GM21825 (cell line): Measurements from ENCODE around the gene CD81.

Experiments used
- ATAC-seq: cut with Tn5 transposase; IDR thresholded peaks from one replicate; pipeline ENCODE4 v1.9.1; 2021; ENCODE audit warnings: mild to moderate bottlenecking, moderate library complexity; ENCODE audit not compliant: unreplicated experiment

CD81 gene

GRCh38 chr11:2433106-2433925 lies 56.2 kb downstream of the CD81 start:
- ATAC-seq = no peak

- ATAC-seq = no peak
Observed at GRCh38 chr11:2434008-2434407, 56.9 kb downstream of the CD81 start.

GRCh38 chr11:2434506-2435255 lies 57.6 kb downstream of the CD81 start:
- no peak for ATAC-seq

- no peak for ATAC-seq
Observed at GRCh38 chr11:2435288-2436012, 58.3 kb downstream of the CD81 start.

- ATAC-seq = no peak
Observed at GRCh38 chr11:2436013-2436520, 59.0 kb downstream of the CD81 start.

- no peak for ATAC-seq
Observed at GRCh38 chr11:2436521-2437031, 59.5 kb downstream of the CD81 start.

- no peak for ATAC-seq
Observed at GRCh38 chr11:2437516-2437915, 60.4 kb downstream of the CD81 start.

- ATAC-seq = no peak
Observed at GRCh38 chr11:2439820-2440219, 62.7 kb downstream of the CD81 start.

- no peak for ATAC-seq
Observed at GRCh38 chr11:2440646-2441045, 63.5 kb downstream of the CD81 start.

GRCh38 chr11:2441171-2441570 lies 64.1 kb downstream of the CD81 start:
- ATAC-seq = no peak

GRCh38 chr11:2442589-2442988 lies 65.5 kb downstream of the CD81 start:
- ATAC-seq = no peak

GRCh38 chr11:2443406-2443805 lies 66.3 kb downstream of the CD81 start:
- ATAC-seq = no peak

- ATAC-seq = no peak
Observed at GRCh38 chr11:2443881-2444820, 67.0 kb downstream of the CD81 start, which contains the start of gene TRPM5. Gene TRPM5 (minus strand): TSS chr11:2444514. CDS start chr11:2423036, 21,478 bp downstream.

- ATAC-seq = no peak
Observed at GRCh38 chr11:2444821-2445745, 68.0 kb downstream of the CD81 start, which contains the start of gene KCNQ1. Gene KCNQ1 (plus strand): TSS chr11:2445008. CDS start chr11:2445099, 91 bp downstream.

- ATAC-seq = no peak
Observed at GRCh38 chr11:2445746-2446551, 68.8 kb downstream of the CD81 start.

GRCh38 chr11:2446590-2447252 lies 69.6 kb downstream of the CD81 start:
- ATAC-seq = no peak
